ENCODE results near the gene CETN3.

Gene CETN3
- total RNA-seq: 2.2 to 13.9 (median 6.5) reads per million in 17 experiments

DNA sequence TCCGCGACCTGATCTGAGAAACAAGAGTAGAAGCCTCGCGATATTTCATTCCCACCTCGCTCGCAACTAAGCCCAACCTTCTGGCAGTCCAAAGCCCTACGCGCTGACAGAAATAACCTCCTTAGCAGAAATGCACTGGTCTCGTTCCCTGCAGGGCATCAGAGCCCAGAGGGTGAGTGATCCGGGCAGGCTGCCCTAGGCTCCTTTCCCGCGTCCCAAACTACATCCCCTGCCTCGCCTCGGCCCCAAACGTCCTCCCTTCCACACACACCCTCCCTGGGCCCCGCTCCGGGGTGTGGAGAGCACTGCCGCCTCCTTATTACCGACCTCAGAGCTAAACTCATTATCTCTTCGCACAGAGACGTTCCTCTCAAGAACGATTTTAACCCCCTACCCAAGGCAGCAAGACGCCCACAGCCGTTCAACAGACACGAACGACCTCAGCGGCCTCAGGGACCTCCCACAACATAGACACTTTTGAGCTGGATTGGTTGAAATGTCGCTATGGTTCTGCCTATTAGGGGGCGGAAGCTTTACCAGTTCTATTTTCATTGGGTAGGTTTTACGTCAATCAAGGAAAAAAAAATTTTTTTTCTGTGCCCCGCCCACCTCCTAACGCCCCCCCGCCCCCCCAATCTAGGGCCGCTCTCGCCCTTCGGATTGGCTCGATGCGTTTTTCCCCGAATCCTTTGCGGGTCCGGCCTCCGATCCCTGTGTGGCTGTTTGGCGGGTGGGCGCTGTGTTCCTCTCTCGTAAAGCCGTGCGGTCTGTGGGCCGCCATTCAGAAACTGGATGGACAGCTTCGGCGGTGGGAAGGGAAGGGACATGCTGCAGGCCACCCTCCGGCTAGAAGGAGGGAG is at the start of gene CETN3:
CETN3 (minus strand) TSS at position 439 of the 860 bp plus-strand sequence; CDS start at position 344, 95 bp downstream.
- DNase-seq: peak; percentile 96 to 98 (median 97)

- DNase-seq: no peak
Measured at GRCh38 chr5:90446961-90447360, 37.4 kb upstream of the CETN3 start.

- DNase-seq: no peak
Measured at GRCh38 chr5:90440644-90441043, 31.1 kb upstream of the CETN3 start.

DNA sequence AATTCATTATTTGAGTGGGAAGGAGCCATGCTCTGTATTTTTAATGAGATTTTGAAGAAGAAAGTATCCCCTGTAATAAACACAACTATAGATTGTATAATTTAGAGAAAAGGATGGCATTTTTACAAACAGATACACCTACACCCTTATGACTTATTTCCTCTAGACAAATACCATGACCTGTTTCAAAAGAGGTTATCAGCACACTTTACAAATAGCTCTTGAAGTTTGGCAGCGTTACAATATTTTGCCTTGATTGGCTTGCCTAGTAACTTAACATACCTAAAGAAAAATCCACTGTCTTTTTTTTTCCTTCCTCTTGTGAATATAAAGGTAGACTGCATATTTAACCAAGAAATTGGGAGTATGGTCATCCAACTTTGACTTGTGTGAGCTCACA is 28.5 kb upstream of the CETN3 start:
- no peak for DNase-seq

DNA sequence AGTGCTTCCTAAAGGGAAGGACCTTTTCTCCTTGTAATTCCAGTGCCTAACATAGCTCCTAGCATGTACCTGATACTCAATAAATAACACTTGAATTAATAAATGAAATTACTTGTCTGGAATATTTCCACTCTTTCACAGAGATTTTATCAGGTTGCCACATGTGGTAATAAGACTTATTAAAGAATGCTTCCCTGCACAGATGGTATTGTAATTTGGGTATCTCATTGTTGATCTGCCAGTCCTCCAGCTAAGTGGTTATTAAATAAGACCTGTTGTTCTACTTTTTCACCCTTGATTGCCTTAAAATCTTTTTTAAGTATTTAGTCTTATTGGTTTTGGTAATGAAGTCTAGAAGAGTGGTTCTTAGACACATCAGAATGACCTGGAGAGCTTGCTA is 28.1 kb upstream of the CETN3 start:
- no peak for DNase-seq

- peak; percentile 23 to 56 (median 42) for DNase-seq
Measured at GRCh38 chr5:90434116-90434714, 24.7 kb upstream of the CETN3 start.

GRCh38 chr5:90424245-90424644 is 14.7 kb upstream of the CETN3 start:
- DNase-seq: no peak

DNA sequence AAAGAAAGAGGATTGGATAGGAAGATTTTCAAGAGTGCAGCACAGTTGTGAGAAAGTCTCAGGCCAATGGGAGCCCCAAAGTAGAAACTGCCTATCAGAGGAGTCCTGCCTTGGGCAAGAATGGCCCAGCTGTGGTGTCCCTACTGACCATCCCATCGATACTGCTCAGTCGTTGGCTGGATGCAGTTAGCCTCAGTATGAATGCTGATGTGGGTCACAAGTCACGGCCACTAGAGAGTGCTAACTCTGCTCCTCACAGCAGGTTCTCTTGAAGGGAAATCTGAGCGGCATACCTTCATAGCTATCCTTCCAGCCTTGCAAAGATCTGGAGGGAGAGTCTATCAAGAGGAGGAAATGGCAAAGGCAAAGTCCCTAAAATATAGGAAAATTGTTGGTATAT is 11.6 kb upstream of the CETN3 start:
- no peak for DNase-seq

- DNase-seq: no peak
Measured at GRCh38 chr5:90418214-90418613, 8.7 kb upstream of the CETN3 start.

GRCh38 chr5:90410178-90410762 is 714 bp upstream of the CETN3 start:
- peak in 3 of 4 experiments; percentile 4 to 24 (median 10) for DNase-seq

DNA sequence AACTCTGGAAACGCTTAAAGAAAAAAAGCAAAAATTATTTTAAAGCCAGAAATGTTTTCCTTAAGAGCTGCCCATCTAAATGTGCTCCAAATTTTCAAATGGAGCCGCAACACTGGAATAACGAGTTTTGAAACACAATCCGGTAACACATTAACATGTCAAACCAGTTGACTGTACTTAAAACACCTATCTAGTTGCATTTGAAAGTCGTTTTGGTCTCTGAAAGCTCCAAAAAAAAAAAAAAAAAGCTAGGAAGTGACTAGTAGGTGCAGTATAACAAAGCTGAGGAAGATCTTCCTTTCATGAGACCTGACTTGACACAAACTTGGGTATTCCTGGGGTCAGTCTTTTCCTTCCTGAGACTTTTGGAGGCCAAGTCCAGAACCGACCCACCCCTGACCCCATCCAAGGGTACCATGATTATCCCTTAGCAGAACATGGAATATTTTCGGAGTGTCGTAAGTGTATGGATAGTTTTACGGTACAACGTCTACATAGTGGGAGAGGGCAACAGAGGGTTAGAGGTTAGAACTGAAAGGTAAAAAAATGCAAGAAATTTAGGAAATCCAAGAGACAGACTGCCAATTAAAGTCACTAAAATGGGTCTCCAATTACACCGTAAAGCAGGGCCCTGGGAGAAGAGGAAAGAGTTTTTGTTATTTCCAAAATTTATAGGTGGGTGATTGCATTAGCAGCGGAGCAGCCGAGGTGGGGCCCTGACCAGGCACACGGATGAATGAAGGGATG is 812 bp downstream of the CETN3 start:
- no peak for DNase-seq

DNA sequence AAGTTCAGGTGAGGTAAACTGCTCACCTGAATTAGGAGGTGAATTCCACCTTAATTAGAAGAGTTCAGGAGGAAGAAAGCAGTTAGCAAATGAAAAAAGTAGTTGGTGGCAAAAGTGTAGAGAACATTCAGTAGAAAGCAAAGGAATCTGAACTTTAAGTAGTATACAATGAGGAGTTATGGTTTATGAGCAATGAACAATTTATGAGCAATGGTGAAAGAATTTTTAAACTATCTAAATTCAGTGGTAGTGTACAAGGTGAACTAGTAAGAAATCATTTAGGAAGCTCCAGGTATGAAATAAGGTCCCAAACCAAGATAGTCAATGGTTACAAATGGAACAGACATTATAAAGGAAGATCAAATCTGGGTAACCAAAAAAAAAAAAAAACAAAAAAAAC is 3.1 kb downstream of the CETN3 start:
- DNase-seq: no peak

- no peak for DNase-seq
Measured at GRCh38 chr5:90402521-90403255, 6.9 kb downstream of the CETN3 start.

DNA sequence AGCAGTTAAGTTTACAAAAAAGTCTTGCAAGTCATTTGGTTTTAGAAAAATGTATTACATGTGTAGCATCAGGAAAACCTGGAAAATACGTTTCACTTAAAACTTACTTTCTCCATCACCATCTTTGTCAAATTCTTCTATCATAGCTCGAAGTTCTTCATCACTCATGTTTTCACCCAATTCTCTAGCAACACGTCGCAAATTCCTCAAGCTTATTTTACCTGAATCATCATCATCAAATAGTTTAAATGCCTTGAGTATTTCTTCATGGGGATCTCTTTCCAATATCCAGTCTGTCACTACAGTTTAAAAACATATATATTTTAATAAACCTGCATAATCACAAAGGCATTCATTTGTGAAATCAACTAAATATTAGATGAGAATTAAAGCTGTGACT is 10.3 kb downstream of the CETN3 start:
- DNase-seq: no peak

- no peak for DNase-seq
Measured at GRCh38 chr5:90398726-90399125, 10.8 kb downstream of the CETN3 start.

DNA sequence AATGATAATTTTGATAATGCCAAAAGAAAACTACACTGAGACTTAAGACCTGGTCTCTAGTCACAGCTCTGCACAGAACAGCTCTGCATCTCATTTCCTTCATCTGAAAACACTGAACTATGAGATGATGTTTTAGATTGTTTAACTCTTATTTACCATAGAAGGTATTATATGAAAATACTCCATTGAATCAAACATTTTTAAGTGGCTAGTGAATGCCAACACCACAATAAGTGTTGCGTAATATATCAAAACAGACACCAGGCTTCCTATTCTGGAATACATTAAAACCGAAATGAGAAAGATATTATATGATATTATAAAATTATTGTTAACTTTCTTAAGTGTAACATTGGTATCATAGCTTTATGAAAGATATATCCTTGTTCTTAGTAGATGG is 14.6 kb downstream of the CETN3 start:
- DNase-seq: no peak

- no peak for DNase-seq
Measured at GRCh38 chr5:90390928-90391327, 18.6 kb downstream of the CETN3 start.

DNA sequence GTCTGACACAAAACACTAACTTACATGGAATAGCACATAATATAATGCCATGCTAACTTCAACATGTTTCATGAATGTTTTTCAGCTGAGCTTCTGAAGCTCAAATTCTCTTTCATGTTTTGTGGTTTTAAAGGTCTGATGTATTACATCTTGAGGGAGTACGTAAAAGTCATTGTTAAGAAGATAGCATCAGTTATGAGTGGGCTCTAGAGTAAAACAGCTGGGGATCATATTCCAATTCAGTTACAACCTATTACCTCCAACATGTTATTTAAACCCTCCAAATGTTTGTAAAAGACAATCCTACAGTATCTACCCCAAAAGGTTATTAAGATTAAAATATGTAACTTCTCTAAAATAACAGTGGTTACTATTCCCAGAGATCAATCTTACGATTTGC is 19.2 kb downstream of the CETN3 start:
- DNase-seq: no peak

- no peak for DNase-seq
Measured at GRCh38 chr5:90387508-90387907, 22.0 kb downstream of the CETN3 start.

DNA sequence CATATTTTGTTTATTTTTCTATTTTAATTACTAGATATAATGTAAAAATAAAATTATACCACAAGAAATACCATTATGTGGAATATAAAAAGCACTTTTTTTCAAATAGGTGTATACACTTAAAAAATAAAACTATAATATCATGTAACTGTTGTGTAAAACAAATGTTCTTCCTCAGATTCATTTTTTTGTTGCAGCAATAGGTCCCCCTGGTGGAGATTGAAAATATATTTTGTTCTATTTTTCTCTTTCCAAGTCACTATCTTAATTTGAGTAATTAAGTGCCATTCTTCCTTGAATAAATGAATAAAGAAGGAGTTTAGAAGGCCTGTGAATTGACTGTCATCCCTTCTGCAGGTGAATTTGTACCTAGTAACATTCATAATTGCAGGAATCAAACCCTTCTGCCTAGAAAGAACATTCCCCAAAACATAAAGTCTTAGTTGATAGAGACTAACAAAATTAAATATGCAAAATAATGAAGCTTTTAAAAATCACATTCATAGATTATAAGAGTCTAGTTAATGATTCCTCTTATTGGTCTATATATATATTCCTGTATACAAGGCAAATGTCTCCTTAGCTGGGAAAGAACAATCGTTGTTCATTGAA is 23.4 kb downstream of the CETN3 start:
- peak in 3 of 4 experiments; percentile 2 to 47 (median 40) for DNase-seq

DNA sequence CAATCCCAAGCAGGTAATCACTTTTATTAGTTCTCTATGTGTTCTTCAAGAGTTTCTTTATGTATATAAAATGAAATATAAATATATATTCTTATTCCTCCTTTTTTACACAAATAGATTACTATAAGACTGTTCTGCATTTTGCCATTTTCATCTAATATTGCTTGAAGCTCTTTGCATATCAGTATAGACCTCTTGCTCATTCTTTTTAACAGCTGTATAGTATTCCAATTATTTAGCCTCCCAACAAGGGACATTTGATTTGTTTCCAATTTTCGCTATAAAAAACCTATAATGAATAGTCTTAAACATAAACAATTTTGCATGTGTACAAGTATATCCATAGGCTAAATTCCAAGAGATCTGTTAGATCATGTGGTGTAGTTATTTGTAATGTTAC is 25.2 kb downstream of the CETN3 start:
- no peak for DNase-seq

DNA sequence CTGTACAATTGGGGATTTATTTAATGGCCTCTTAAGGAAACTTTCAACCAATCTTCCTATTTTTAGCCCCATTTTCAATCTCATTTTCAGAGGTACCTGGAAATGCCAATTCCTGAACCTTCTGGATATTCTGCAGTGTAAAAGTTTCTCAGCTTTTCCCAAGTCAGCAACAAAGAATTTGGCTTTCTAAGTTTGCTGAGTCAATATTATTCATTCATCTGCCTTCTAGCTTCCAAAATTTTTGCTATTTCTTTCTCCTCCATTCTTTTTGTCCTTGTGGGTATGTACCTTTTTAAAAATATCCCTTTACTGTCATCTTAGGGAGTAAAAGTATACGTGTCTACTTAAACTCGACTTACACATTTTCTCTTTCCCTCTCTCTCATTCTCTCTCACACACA is 25.7 kb downstream of the CETN3 start:
- no peak for DNase-seq

Data from suppressor macrophage (primary cell).